Neural progenitor cell (in vitro differentiated cells): Measurements from ENCODE around the gene SLC48A1. TPM values are rescaled to one million over a fixed set of nuclear protein-coding genes. Genes with fewer than 3 reads are reported as not detected.
A peak's percentile ranks its signal among the peaks of the same experiment; 100 is the strongest.

ENCODE experiments used
- DNase-seq: peaks from one replicate; pipeline ENCODE4 v3.0.0-alpha.2; 2016; ENCODE audit warnings: low spot score
- H2AFZ ChIP-seq: fragments of 200-600 bp; sonication (generic); replicated peaks from 2 replicates; pipeline ENCODE4 v1.6.1; 2016; ENCODE audit warnings: antibody characterized with exemption
- H3F3A ChIP-seq: fragments of 200-600 bp; sonication (generic); 2 replicates; pipeline ENCODE4 v1.6.1; 2016; ENCODE audit warnings: antibody characterized with exemption, low read depth
- H3K27ac ChIP-seq: fragments of 200-600 bp; sonication (generic); 2 replicates; pipeline ENCODE4 v1.5.1; 2016; ENCODE audit warnings: mild to moderate bottlenecking
- H3K27me3 ChIP-seq: fragments of 200-600 bp; sonication (generic); 2 replicates; pipeline ENCODE4 v1.6.1; 2016; ENCODE audit warnings: mild to moderate bottlenecking, moderate library complexity
- H3K36me3 ChIP-seq: fragments of 200-600 bp; sonication (generic); 2 replicates; pipeline ENCODE4 v1.5.1; 2016
- H3K4me1 ChIP-seq: fragments of 200-600 bp; sonication (generic); 2 replicates; pipeline ENCODE4 v1.6.1; 2016; ENCODE audit warnings: mixed run types
- H3K4me2 ChIP-seq: fragments of 200-600 bp; sonication (generic); 2 replicates; pipeline ENCODE4 v1.6.1; 2016
- H3K4me3 ChIP-seq: fragments of 200-600 bp; sonication (generic); 2 replicates; pipeline ENCODE4 v1.5.1; 2016
- H3K79me2 ChIP-seq: fragments of 200-600 bp; sonication (generic); 2 replicates; pipeline ENCODE4 v1.6.1; 2016; ENCODE audit warnings: low read depth
- H3K9ac ChIP-seq: fragments of 200-600 bp; sonication (generic); 2 replicates; pipeline ENCODE4 v1.6.1; 2016
- H3K9me3 ChIP-seq: fragments of 200-600 bp; sonication (generic); 2 replicates; pipeline ENCODE4 v1.5.1; 2016; ENCODE audit warnings: low read depth
- H4K20me1 ChIP-seq: fragments of 200-600 bp; sonication (generic); 2 replicates; pipeline ENCODE4 v1.6.1; 2016; ENCODE audit warnings: low read depth
- H3K27ac Mint-ChIP-seq: 3 replicates; pipeline ENCODE4 v1.8.0; 2021; ENCODE audit warnings: mixed read lengths
- H3K27me3 Mint-ChIP-seq: 2 replicates; pipeline ENCODE4 v1.8.0; 2022; ENCODE audit warnings: low read depth, mild to moderate bottlenecking, inconsistent platforms, moderate library complexity, mixed read lengths; ENCODE audit not compliant: insufficient read depth
- H3K36me3 Mint-ChIP-seq: 3 replicates; pipeline ENCODE4 v1.8.0; 2021; ENCODE audit warnings: mixed read lengths
- H3K4me1 Mint-ChIP-seq: 3 replicates; pipeline ENCODE4 v1.8.0; 2021; ENCODE audit warnings: mixed read lengths
- H3K4me3 Mint-ChIP-seq: 3 replicates; pipeline ENCODE4 v1.8.0; 2021; ENCODE audit warnings: mild to moderate bottlenecking, moderate library complexity, mixed read lengths
- H3K9me3 Mint-ChIP-seq: 3 replicates; pipeline ENCODE4 v1.8.0; 2020; ENCODE audit warnings: mixed read lengths
- CTCF ChIP-seq: fragments of 200-600 bp; sonication (generic); IDR thresholded peaks from 2 replicates; pipeline ENCODE4 v1.5.1; 2017; ENCODE audit warnings: antibody characterized with exemption, mild to moderate bottlenecking
- EZH2 ChIP-seq: fragments of 200-600 bp; sonication (generic); IDR thresholded peaks from 2 replicates; pipeline ENCODE4 v1.6.1; 2017; ENCODE audit warnings: antibody characterized with exemption, mild to moderate bottlenecking, moderate library complexity
- EZH2phosphoT487 ChIP-seq: fragments of 200-600 bp; sonication (generic); IDR thresholded peaks from 2 replicates; pipeline ENCODE4 v1.6.1; 2017; ENCODE audit warnings: antibody characterized with exemption
- total RNA-seq: library from RNA; depleted of rRNA; stranded (reverse); fragments of >200 nt; gene quantifications from 2 replicates; pipeline ENCODE4 v1.2.3, GENCODE V29; 2015; ENCODE audit warnings: low replicate concordance

Gene SLC48A1
- total RNA-seq, 1 donor from 2014 or later: 8.3 TPM

- no peak overlapping the region for H3K27ac ChIP-seq
- no peak overlapping the region for H3K9ac ChIP-seq
- Mint-ChIP-seq H3K27ac (peak overlapping the region; percentile 69), H3K36me3 (peaks cover 6% of the 10 kb centered on the region), H3K4me3 (peak overlapping the region; percentile 79), H3K4me1 (peaks cover 76% of the 10 kb centered on the region), H3K9me3 (no peaks in the 10 kb centered on the region), H3K27me3 (peaks cover 10% of the 10 kb centered on the region)
- H3K4me3 ChIP-seq: peak overlapping the region; percentile 35
- peaks cover 13% of the 10 kb centered on the region for H4K20me1 ChIP-seq
- DNase-seq: no peak
- H3K79me2 ChIP-seq: peaks cover 78% of the 10 kb centered on the region
- no peaks in the 10 kb centered on the region for H3K9me3 ChIP-seq
- TF ChIP-seq EZH2: no peak
- TF ChIP-seq CTCF: no peak
- no peak for TF ChIP-seq EZH2phosphoT487
- no peak overlapping the region for H2AFZ ChIP-seq
- peaks cover 45% of the 10 kb centered on the region for H3K4me1 ChIP-seq
- H3K36me3 ChIP-seq: no peaks in the 10 kb centered on the region
- no peaks in the 10 kb centered on the region for H3K27me3 ChIP-seq
- peaks cover 30% of the 10 kb centered on the region for H3F3A ChIP-seq
- H3K4me2 ChIP-seq: peak overlapping the region; percentile 62
Measured at GRCh38 chr12:47811581-47812484, 38.8 kb downstream of the SLC48A1 start.

- H3K9me3 Mint-ChIP-seq: no peaks in the 10 kb centered on the region
- DNase-seq: peak; percentile 89
- peaks cover 78% of the 10 kb centered on the region for H3K79me2 ChIP-seq
- H4K20me1 ChIP-seq: peaks cover 11% of the 10 kb centered on the region
- H3F3A ChIP-seq: peaks cover 40% of the 10 kb centered on the region
- H3K27ac Mint-ChIP-seq: peak overlapping the region; percentile 96
- peak overlapping the region; percentile 45 for H2AFZ ChIP-seq
- peaks cover 10% of the 10 kb centered on the region for H3K27me3 Mint-ChIP-seq
- no peak for TF ChIP-seq EZH2
- TF ChIP-seq CTCF: no peak
- TF ChIP-seq EZH2phosphoT487: no peak
- no peaks in the 10 kb centered on the region for H3K9me3 ChIP-seq
- peak overlapping the region; percentile 79 for H3K4me3 Mint-ChIP-seq
- peaks cover 52% of the 10 kb centered on the region for H3K4me1 ChIP-seq
- no peaks in the 10 kb centered on the region for H3K36me3 ChIP-seq
- H3K9ac ChIP-seq: no peak overlapping the region
- peaks cover 6% of the 10 kb centered on the region for H3K36me3 Mint-ChIP-seq
- peak overlapping the region; percentile 35 for H3K4me3 ChIP-seq
- H3K4me1 Mint-ChIP-seq: peaks cover 76% of the 10 kb centered on the region
- no peaks in the 10 kb centered on the region for H3K27me3 ChIP-seq
- H3K27ac ChIP-seq: peak overlapping the region; percentile 60
- peak overlapping the region; percentile 62 for H3K4me2 ChIP-seq
Measured at GRCh38 chr12:47812797-47813510, 39.9 kb downstream of the SLC48A1 start.

- Histone ChIP-seq H3F3A (peaks cover 45% of the 10 kb centered on the region), H3K4me2 (peak overlapping the region; percentile 62), H2AFZ (peak overlapping the region; percentile 45), H4K20me1 (peaks cover 9% of the 10 kb centered on the region), H3K4me1 (peaks cover 49% of the 10 kb centered on the region), H3K36me3 (no peaks in the 10 kb centered on the region), H3K79me2 (peaks cover 77% of the 10 kb centered on the region), H3K27ac (peak overlapping the region; percentile 60), H3K9me3 (no peaks in the 10 kb centered on the region), H3K4me3 (peak overlapping the region; percentile 35), H3K9ac (no peak overlapping the region), H3K27me3 (no peaks in the 10 kb centered on the region)
- DNase-seq: peak; percentile 53
- no peak for TF ChIP-seq EZH2phosphoT487
- no peak for TF ChIP-seq EZH2
- peak; percentile 5 for TF ChIP-seq CTCF
- Mint-ChIP-seq H3K27me3 (peaks cover 11% of the 10 kb centered on the region), H3K4me3 (peak overlapping the region; percentile 79), H3K9me3 (no peaks in the 10 kb centered on the region), H3K36me3 (peaks cover 6% of the 10 kb centered on the region), H3K4me1 (peaks cover 76% of the 10 kb centered on the region), H3K27ac (peak overlapping the region; percentile 96)
Measured at GRCh38 chr12:47813511-47814196, 40.6 kb downstream of the SLC48A1 start.
